GM12878 (cell line): ENCODE results near the gene ZG16B. TPM values are rescaled to one million over a fixed set of nuclear protein-coding genes. Genes with fewer than 3 reads are reported as not detected.

ENCODE experiments used
- ATAC-seq: fragments of 200-7000 bp; cut with Tn5 transposase; 3 replicates; pipeline ENCODE4 v1.9.1; 2020; ENCODE audit warnings: mild to moderate bottlenecking, moderate library complexity
- BruUV-seq: library from RNA; stranded (reverse); fragments of 400-500 nt; replicated peaks from 2 replicates; lab custom pipeline; 2021; lab: Mats Ljungman, UMichigan
- CTCF ChIA-PET: fragments of 300-600 bp; sonication (Branson Sonifier 250); formaldehyde crosslinking; extraction: SDS; loops from one replicate; lab custom pipeline; 2021; ENCODE audit warnings: inconsistent platforms; lab: Yijun Ruan, JAX
- POLR2A ChIA-PET: fragments of 350-600 bp; formaldehyde crosslinking; extraction: SDS; loops from one replicate; lab custom pipeline; 2021; ENCODE audit warnings: inconsistent platforms; lab: Charles Lee
- RAD21 ChIA-PET: fragments of 300-600 bp; sonication (Branson Sonifier 250); formaldehyde crosslinking; loops from one replicate; lab custom pipeline; 2023; ENCODE audit warnings: antibody characterized with exemption; ENCODE audit not compliant: unreplicated experiment; lab: Charles Lee
- SMC1A ChIA-PET: fragments of 300-600 bp; sonication (Branson Sonifier 250); formaldehyde crosslinking; loops from one replicate; lab custom pipeline; 2023; ENCODE audit not compliant: unreplicated experiment, uncharacterized antibody; lab: Charles Lee
- DNase-seq: peaks from one replicate; pipeline ENCODE4 v3.0.0-alpha.2; 2011; ENCODE audit warnings: low read depth, low spot score
- FAIRE-seq: peaks from 3 replicates; lab custom pipeline; 2011; peaks lifted over from hg19 to GRCh38; lab: Jason Lieb, UNC
- H2AFZ ChIP-seq: 2 replicates; pipeline ENCODE4 v1.6.0; 2011; ENCODE audit warnings: low read depth, low read length, control low read depth; ENCODE audit not compliant: control insufficient read depth
- H3K27ac ChIP-seq: 2 replicates; pipeline ENCODE4 v1.5.1; 2011; ENCODE audit warnings: control low read depth; ENCODE audit not compliant: control insufficient read depth, insufficient read depth
- H3K27me3 ChIP-seq, 2 experiments: replicated peaks in 1 of 2; 2 replicates each; pipeline versions ENCODE4 v1.6.0 to v1.6.1; 2011; ENCODE audit warnings: low read length in 1 of 2; ENCODE audit not compliant: control insufficient read depth in 2 of 2, insufficient read depth in 2 of 2
- H3K36me3 ChIP-seq, 2 experiments: 2 replicates each; pipeline ENCODE4 v1.5.1; 2011; ENCODE audit warnings: low read length in 1 of 2; ENCODE audit not compliant: control insufficient read depth in 2 of 2, insufficient read depth in 2 of 2
- H3K4me1 ChIP-seq: 2 replicates; pipeline ENCODE4 v1.6.1; 2011; ENCODE audit warnings: mild to moderate bottlenecking, low read length, moderate library complexity, mixed read lengths; ENCODE audit not compliant: control insufficient read depth, insufficient read depth
- H3K4me2 ChIP-seq: 2 replicates; pipeline ENCODE4 v1.6.0; 2011; ENCODE audit warnings: control low read depth; ENCODE audit not compliant: control insufficient read depth, insufficient read depth
- H3K4me3 ChIP-seq: fragments of 200-600 bp; sonication (generic); 2 replicates; pipeline ENCODE4 v1.5.1; 2016
- H3K79me2 ChIP-seq: 2 replicates; pipeline ENCODE4 v1.6.0; 2011; ENCODE audit warnings: low read length; ENCODE audit not compliant: control insufficient read depth, insufficient read depth
- H3K9ac ChIP-seq: 2 replicates; pipeline ENCODE4 v1.8.0; 2011; ENCODE audit warnings: low read length, control low read depth, mixed read lengths; ENCODE audit not compliant: control insufficient read depth, insufficient read depth
- H3K9me3 ChIP-seq: replicated peaks from 3 replicates; pipeline ENCODE4 v1.5.1; 2011; ENCODE audit warnings: mild to moderate bottlenecking, low read length; ENCODE audit not compliant: control insufficient read depth, insufficient read depth
- H4K20me1 ChIP-seq: 2 replicates; pipeline ENCODE4 v1.6.0; 2011; ENCODE audit not compliant: control insufficient read depth, insufficient read depth
- CBX5 ChIP-seq: sonication (generic); IDR thresholded peaks from 2 replicates; pipeline ENCODE4 v1.6.1; 2016; ENCODE audit warnings: low read depth, moderate library complexity, mild to moderate bottlenecking, inconsistent platforms
- E4F1 ChIP-seq: fragments of 450-650 bp; IDR thresholded peaks from 2 replicates; pipeline ENCODE4 v1.6.1; 2018; ENCODE audit warnings: borderline replicate concordance, mild to moderate bottlenecking; ENCODE audit not compliant: partially characterized antibody
- EZH2 ChIP-seq: IDR thresholded peaks from 2 replicates; pipeline ENCODE4 v1.6.1; 2012; ENCODE audit warnings: low read depth, mild to moderate bottlenecking, control low read depth, inconsistent platforms, low read length, borderline replicate concordance; ENCODE audit not compliant: control insufficient read depth
- GABPA ChIP-seq: IDR thresholded peaks from 2 replicates; pipeline ENCODE4 v1.6.1; 2014; ENCODE audit warnings: antibody characterized with exemption, low read depth, mild to moderate bottlenecking, inconsistent platforms
- IKZF1 ChIP-seq: fragments of 450-650 bp; conservative IDR thresholded peaks from 2 replicates; pipeline ENCODE4 v1.6.1; 2017; ENCODE audit warnings: antibody characterized with exemption, mild to moderate bottlenecking
- MEF2A ChIP-seq: IDR thresholded peaks from 2 replicates; pipeline ENCODE4 v1.6.1; 2011; ENCODE audit warnings: low read depth, mild to moderate bottlenecking, low read length, moderate library complexity; ENCODE audit not compliant: insufficient read depth
- RCOR1 ChIP-seq: conservative IDR thresholded peaks from 2 replicates; pipeline ENCODE4 v1.6.1; 2012; ENCODE audit warnings: low read depth, low read length, improper control_type of control experiment
- RELA ChIP-seq: fragments of 450-650 bp; IDR thresholded peaks from 2 replicates; pipeline ENCODE4 v1.8.0; 2014; ENCODE audit warnings: borderline replicate concordance; ENCODE audit not compliant: partially characterized antibody
- RELB ChIP-seq: fragments of 450-650 bp; IDR thresholded peaks from 2 replicates; pipeline ENCODE4 v1.6.1; 2017; ENCODE audit warnings: low read depth, mild to moderate bottlenecking, moderate library complexity
- SMC3 ChIP-seq: IDR thresholded peaks from 2 replicates; pipeline ENCODE4 v1.6.1; 2011; ENCODE audit warnings: low read length, improper control_type of control experiment, borderline replicate concordance
- SREBF2 ChIP-seq: IDR thresholded peaks from 2 replicates; pipeline ENCODE4 v1.6.1; 2012; ENCODE audit warnings: mild to moderate bottlenecking, low read length
- ZNF217 ChIP-seq: fragments of 450-650 bp; IDR thresholded peaks from 2 replicates; pipeline ENCODE4 v1.6.1; 2017; ENCODE audit warnings: antibody characterized with exemption, mild to moderate bottlenecking
- WGBS: methylation state at CpG from one replicate; pipeline ENCODE4 v1.1.6; 2016; ENCODE audit warnings: low lambda C conversion rate; ENCODE audit not compliant: insufficient replicate concordance, insufficient coverage; ENCODE audit errors: missing lambda C conversion rate; 5-methylcytosine and 5-hydroxymethylcytosine counted together
- in situ Hi-C: fragments of 300-500 bp; cut with MboI; formaldehyde crosslinking; loops from 9 replicates; pipeline ENCODE4 v1.14.3; 2018; ENCODE audit warnings: mixed read lengths
- intact Hi-C: fragments of 100-400 bp; cut with micrococcal nuclease; formaldehyde crosslinking; loops from one replicate; pipeline ENCODE4 v1.14.2; 2022; ENCODE audit not compliant: unreplicated experiment
- polyA plus RNA-seq, 11 experiments: library from polyadenylated mRNA; depleted of rRNA in 4 of 11; unstranded in 6 of 11; stranded (reverse) in 5 of 11; fragments of >200 nt; fragmentation: Nextera tagmentation in 4 of 11; fragmentation: Illumina TruSeq in 1 of 11; extraction: Ambion mirVana in 4 of 11; extraction: Trizol in 1 of 11; gene quantifications; 1 replicate in 1 of 11; 2 replicates in 10 of 11; pipeline versions ENCODE4 v1.2.1 to v1.2.3, GENCODE V29; 2011 to 2016; ENCODE audit warnings: inconsistent platforms in 2 of 11, missing spikeins in 2 of 11, low read depth in 1 of 11
- total RNA-seq, 4 experiments: library from RNA; depleted of rRNA in 3 of 4; stranded (reverse); fragments of >200 nt in 3 of 4; fragmentation: Illumina TruSeq in 1 of 4; extraction: Trizol in 1 of 4; gene quantifications; 2 replicates each; pipeline versions ENCODE4 v1.2.1 to v1.2.3, GENCODE V29; 2013 to 2021
- TF ChIP-seq, protein P1 (sequence below): fragments of 150-350 bp; IDR thresholded peaks from 2 replicates; pipeline ENCODE4 v1.6.1; 2014; ENCODE audit warnings: mild to moderate bottlenecking, low read depth, low read length
- TF ChIP-seq, protein P2 (sequence below): fragments of 450-650 bp; IDR thresholded peaks from 2 replicates; pipeline ENCODE4 v1.6.1; 2016; ENCODE audit warnings: mild to moderate bottlenecking, moderate library complexity, borderline replicate concordance

ZG16B gene
- total and polyA plus RNA-seq, 10 of the 15 experiments (the other 5 are each of a cell fraction or from before 2014, with no cell fraction given), result 1.00 to 11.6 (median 5.8) TPM

DNA sequence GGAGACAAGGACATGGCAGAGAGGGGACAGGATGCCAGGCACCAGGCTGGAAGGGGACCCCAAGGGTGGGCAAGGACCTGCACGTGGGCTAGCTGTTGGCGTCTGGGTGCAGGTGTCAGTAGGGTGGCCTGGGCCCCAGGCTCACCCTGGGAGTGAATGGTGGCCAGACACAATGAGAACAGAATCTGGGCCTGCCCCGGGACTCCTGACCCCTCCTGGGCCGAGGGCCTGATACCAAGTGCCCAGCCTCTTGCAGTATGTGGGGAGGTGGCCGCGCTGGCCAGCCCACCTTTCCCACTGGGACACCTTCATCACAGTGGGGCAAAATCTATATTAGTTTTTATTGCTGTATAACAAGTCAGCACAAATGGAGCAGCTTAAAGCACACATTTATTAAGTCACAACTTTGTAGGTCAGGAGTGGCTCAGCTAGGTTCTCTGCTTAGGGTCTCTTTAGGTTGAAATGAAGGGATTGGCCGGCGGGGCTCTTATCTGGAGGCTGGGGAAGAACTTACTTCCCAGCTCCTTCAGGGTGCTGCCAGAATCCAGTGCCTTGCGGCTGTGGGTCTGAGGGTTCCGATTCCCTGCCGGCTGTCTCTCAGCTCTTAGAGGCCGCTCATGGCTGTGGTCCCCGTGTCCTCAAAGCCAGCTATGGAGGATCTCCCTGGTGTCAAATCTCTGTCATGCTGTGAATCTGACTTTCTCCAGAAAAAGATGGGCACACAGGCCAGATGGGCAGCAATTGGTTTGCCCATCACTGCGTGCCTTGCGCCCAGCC, 46.3 kb upstream of the ZG16B start:
- no peak for DNase-seq
- Histone ChIP-seq H3K27me3 (peaks cover 2 to 7% of the 10 kb centered on the region in 2 experiments; a peak in 3 of 4 replicates), H2AFZ (no peak overlapping the region), H4K20me1 (no peaks in the 10 kb centered on the region), H3K9me3 (no peaks in the 10 kb centered on the region), H3K4me1 (no peaks in the 10 kb centered on the region), H3K79me2 (no peaks in the 10 kb centered on the region), H3K27ac (no peak overlapping the region), H3K9ac (no peak overlapping the region), H3K36me3 (no peaks in the 10 kb centered on the region), H3K4me2 (no peak overlapping the region), H3K4me3 (no peak overlapping the region)
- no peak for ATAC-seq
- ChIA-PET CTCF (no interaction called here), SMC1A (no interaction called here), POLR2A (no interaction called here), RAD21 (no interaction called here)
- WGBS, result 70% methylated on average over 15 of the region's 15 CpGs
- no peak for FAIRE-seq
- intact Hi-C loops, result no loop called here
- BruUV-seq, result no TSS peak
- in situ Hi-C loops, result no loop called here
- TF ChIP-seq EZH2 (no peak), GABPA (no peak), ZNF217 (no peak), SMC3 (no peak), RCOR1 (no peak), CBX5 (no peak), SREBF2 (no peak), MEF2A (no peak), E4F1 (no peak), IKZF1 (no peak), RELA (no peak), RELB (no peak)
- TF ChIP-seq, protein P1, sequence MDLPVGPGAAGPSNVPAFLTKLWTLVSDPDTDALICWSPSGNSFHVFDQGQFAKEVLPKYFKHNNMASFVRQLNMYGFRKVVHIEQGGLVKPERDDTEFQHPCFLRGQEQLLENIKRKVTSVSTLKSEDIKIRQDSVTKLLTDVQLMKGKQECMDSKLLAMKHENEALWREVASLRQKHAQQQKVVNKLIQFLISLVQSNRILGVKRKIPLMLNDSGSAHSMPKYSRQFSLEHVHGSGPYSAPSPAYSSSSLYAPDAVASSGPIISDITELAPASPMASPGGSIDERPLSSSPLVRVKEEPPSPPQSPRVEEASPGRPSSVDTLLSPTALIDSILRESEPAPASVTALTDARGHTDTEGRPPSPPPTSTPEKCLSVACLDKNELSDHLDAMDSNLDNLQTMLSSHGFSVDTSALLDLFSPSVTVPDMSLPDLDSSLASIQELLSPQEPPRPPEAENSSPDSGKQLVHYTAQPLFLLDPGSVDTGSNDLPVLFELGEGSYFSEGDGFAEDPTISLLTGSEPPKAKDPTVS, result no peak
- TF ChIP-seq, protein P2, sequence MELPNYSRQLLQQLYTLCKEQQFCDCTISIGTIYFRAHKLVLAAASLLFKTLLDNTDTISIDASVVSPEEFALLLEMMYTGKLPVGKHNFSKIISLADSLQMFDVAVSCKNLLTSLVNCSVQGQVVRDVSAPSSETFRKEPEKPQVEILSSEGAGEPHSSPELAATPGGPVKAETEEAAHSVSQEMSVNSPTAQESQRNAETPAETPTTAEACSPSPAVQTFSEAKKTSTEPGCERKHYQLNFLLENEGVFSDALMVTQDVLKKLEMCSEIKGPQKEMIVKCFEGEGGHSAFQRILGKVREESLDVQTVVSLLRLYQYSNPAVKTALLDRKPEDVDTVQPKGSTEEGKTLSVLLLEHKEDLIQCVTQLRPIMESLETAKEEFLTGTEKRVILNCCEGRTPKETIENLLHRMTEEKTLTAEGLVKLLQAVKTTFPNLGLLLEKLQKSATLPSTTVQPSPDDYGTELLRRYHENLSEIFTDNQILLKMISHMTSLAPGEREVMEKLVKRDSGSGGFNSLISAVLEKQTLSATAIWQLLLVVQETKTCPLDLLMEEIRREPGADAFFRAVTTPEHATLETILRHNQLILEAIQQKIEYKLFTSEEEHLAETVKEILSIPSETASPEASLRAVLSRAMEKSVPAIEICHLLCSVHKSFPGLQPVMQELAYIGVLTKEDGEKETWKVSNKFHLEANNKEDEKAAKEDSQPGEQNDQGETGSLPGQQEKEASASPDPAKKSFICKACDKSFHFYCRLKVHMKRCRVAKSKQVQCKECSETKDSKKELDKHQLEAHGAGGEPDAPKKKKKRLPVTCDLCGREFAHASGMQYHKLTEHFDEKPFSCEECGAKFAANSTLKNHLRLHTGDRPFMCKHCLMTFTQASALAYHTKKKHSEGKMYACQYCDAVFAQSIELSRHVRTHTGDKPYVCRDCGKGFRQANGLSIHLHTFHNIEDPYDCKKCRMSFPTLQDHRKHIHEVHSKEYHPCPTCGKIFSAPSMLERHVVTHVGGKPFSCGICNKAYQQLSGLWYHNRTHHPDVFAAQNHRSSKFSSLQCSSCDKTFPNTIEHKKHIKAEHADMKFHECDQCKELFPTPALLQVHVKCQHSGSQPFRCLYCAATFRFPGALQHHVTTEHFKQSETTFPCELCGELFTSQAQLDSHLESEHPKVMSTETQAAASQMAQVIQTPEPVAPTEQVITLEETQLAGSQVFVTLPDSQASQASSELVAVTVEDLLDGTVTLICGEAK, result no peak
